HG03064 (cell line): ENCODE results near the gene TBC1D22A.

ENCODE experiments used
- ATAC-seq: cut with Tn5 transposase; IDR thresholded peaks from one replicate; pipeline ENCODE4 v1.9.1; 2021; ENCODE audit warnings: low read depth; ENCODE audit not compliant: unreplicated experiment

The TBC1D22A gene

GRCh38 chr22:46737105-46737975 is 25.1 kb upstream of the TBC1D22A start:
- no peak for ATAC-seq

DNA sequence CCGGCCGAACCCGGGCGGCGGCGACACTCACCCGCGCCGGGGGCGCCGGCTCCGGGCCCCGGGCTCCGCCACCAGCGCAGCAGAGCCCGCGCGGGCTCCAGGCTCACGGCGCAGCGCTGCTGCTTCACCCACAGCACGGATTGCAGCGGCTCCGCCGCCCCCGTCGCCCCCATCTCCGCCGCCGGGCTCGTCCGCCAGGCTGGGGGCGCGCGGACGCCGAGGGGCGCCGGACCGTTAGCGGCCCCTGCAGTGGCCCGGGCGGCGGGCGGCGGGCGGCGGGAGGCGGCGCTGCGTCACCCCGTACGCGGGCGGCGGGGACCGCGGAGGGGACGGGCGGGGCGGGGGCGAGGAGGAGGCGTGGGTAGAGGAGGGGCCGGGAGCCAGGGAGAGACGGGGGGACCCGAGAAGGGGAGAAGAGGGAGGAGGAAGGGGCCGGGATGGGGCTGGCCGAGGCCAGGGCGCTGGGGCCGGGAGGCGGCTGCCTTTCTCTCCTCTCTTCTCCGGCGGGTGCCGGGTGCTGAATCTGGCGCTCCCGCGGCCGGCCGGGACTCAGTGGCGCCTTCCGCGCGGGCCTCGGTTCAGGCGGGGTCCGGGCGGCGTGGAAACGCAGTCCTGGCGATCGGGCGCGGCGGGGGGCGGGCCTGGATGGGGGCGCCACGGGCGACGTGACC is 24.3 kb upstream of the TBC1D22A start, which contains the start of gene CERK:
Gene CERK (minus strand): TSS at position 277 of the 671 bp plus-strand sequence. CDS start 104 bp downstream, at position 173.
- no peak for ATAC-seq

DNA sequence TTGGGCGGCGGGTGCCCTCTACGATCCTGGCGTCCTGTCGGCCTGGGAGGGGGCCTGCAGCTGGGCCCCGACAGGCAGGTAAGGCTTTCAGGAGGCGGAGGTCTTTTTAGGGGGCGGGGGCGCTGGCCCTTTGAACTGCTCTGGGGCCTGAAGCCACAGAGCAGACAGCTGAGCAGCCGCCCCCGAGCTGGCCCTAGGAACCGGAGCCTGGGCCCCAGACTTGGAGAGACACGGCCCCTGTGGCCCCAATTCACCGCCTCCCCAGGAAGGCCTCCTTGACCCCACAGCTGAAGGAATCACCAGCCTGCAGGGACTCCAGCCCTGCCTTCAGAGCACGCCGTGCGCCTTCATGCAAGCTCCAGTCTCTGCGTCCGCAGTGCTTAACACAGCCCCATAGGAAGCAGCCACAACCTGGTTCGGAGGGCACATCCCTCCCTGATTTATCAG is 23.8 kb upstream of the TBC1D22A start:
- no peak for ATAC-seq

DNA sequence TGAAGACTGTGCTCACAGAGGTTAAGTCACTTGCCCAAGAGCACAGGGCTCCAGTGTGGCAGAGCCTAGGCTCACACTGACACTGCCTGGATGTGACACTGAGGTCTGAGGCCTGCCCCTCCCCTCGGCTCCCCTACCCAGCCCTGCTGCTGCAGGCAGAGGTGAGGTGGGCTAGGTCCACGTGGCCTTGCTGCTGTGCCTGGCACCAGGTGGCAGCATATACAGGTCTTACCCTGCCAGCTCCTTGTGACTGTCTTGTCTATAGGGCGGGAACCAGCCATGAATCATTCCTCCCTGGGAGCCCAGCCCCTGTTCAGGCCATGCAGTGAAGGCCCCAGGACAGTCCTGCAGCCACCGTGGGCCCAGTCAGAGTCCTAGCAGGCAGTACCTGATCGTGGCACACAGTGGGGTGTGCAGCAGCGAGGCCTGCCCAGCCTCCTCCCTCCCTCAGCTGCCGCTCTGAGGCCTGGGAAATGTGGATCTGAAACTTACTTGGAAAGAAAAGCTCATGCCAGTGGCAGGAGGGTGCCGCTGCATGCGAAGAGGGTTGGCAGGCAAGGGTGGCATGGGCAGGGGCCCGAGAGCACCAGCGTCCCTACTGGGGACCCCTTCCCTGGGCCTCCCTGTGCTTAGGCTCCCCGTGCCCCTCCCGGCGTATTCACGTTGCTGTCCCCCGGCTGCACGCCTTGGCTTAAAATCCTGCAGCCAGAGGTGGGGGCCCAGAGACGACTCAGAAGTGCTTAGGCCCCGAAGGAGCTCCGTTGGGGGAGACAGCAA is 23.2 kb upstream of the TBC1D22A start:
- ATAC-seq: no peak

DNA sequence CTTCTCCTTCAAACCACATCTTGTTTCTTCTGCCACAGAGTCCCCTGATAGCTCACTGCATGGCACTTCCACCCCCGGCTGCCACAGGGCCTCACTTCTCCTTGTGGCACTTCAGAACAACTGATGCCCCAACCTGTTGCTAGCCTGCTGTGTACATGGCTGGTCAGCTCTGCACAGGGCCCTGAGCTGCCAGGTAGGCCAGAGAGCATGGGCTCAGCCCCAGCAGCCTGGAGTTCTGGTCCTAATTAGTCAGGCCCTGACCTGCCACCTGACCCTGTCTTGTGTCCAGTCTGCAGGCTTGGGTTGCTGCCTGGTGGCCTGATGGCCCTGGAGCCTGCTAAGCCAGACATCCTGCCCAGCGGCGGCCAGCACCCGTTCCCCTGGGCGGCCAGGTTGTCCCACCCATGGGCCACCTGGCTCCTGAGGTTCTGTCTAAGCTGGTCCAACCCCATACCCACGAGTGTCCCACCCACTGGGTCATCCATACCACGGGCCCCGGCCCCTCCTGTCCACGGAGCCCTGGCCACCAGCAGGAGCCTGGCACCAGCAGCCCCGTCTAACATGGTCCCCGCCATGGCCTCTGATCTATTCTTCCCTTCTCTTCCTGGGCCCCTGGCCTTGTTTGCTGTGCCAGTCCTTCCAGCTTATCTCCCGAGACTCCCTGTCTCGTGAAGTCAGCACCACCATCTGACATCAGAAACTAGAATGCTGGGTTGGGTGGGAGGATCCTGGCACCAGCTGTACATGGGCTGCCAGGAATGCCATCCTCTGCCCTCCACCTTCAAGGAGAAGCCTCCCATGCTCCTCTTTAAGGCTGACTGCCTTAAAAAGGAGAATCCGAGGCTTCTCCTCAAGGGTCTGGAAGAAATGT is 21.3 kb upstream of the TBC1D22A start:
- no peak for ATAC-seq

GRCh38 chr22:46741974-46742519 is 20.4 kb upstream of the TBC1D22A start:
- ATAC-seq: no peak

DNA sequence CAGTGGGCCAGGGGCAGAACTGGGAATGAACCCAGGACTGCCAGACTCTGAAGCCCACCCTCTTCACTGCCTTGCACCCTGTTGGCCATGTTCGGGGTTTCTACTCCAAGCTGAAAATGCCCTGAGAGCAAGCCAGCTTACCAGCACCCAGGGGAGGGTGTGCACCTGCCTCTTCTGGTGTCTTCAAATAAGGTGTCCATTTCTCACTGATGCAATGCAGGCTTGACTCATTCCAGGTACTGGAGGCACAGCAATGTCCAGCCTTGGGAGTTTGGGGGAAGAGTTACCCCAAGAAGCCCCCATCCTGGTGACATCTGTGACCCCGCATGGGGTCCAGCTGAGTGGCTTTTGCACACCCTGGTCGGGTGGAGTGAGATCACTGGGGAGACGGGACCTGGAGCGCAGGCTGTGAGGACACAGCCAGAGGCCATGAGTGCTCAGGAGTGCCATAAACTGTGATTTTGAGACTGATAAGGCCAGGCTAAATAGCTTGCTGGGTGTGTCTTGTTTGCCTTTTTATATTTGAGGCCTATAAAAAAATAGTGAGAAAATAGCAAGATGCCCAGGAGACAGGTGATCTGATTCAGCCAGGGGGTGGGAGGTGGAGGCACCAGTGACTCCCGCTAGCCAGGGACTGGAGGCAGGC is 19.8 kb upstream of the TBC1D22A start:
- no peak for ATAC-seq

- no peak for ATAC-seq
Measured at GRCh38 chr22:46744581-46744980, 17.9 kb upstream of the TBC1D22A start.

- no peak for ATAC-seq
Measured at GRCh38 chr22:46746192-46746591, 16.3 kb upstream of the TBC1D22A start.

DNA sequence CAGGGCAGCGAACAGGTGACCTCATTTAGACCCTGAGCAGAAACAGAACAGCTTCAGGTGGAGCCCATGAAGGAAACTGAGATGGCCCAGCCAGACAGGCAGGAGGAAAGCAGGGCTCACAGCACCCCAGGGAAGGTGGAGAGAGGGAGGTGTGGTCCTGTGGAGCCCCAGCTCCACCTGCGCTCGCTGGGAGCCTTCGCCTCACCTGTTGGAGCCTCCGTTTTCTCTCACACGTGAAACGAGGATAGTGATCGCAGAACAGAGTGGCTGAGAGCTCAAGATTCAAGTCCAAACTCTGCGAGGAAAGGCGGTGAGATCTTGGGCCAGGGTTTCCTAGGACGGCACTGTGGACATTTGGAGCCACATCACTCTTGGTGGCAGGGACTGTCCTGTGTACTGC is 15.8 kb upstream of the TBC1D22A start:
- no peak for ATAC-seq

GRCh38 chr22:46747646-46748045 is 14.8 kb upstream of the TBC1D22A start:
- ATAC-seq: no peak

DNA sequence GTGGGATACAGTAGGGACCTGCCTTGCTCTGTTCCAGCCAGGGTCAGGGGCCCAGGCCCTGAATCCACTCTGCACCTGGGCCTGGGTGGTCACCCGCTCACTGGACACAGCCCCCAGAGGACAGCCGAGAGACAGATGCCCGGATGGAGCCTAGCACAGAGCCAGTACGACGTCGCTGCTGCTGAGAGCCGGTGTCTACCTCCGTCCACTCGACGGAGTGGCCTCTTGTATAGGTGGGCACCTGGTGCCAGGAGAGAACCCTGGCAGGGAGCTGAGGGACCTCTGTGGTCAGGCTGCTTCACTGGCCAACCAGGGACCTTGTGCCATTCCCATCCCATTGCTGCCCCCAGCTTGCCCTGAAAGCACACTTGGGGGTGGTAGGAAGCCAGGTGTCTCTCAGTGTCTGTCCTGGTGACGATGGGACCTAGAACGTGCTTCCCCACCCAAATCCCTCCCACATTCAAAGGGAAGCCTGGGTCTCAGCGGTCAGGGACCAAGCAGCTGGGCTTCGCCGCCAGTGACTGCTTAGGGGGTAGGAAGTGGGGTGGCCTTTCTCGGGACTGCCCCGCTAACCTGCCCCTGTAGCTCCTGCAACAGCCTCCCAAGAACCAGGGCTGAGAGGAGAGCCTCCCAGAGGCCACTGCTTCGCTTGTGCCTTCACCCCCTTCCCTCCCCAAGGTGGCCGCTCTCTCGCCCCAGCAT is 14.1 kb upstream of the TBC1D22A start:
- no peak for ATAC-seq

DNA sequence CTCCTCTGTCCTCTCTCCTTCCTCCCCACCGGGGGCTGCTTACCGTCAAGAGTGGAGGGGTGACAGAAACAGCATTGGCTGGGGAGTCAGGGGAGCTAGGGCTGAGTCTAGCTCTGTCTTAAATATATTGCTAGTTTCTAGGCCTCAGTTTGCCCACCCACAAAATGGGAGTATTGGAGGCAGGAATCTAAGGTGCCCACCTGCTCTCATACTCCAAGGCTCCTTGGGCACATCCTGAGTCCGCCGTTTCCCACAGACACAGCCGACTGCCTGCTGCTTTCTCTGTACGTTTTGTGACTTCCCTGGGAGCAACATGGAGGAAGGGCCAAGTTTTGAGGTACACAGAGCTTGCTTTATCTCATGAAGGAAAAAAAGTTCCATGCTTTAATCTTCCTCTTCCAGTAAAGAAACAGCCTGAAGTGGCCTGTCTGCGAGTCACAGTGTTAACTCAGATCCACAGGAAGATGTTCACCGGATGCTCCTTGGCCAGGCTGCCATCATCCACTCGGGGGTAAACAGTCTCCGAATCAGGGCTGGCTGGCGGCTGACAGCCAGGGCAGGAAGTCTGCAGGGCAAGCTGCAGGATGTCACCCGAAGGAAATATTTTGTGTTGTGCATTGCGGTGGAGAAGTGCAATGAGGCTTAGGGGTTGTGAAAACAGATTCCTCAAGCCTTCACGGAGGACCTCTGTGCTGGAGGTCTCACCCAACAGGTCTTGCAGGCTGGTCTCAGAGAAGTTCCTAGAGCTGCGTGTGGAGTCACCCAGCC is 13.4 kb upstream of the TBC1D22A start:
- ATAC-seq: no peak

GRCh38 chr22:46749682-46750529 is 12.5 kb upstream of the TBC1D22A start:
- no peak for ATAC-seq

DNA sequence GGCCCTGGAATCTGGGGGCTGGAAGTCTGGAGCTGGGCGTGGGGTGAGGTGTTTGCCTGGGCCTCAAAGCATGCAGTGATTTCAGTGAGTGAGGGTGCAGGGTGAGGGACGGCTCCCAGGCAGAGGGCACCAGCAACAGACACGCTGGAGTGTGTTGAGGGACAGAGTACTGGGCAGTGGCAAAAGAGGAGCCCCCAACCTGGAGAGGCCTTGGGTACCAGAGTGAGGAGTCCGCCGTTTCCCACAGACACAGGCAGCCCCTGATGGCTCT is 12.0 kb upstream of the TBC1D22A start:
- no peak for ATAC-seq

GRCh38 chr22:46750863-46751443 is 11.5 kb upstream of the TBC1D22A start:
- no peak for ATAC-seq
